Measurements from ENCODE around the gene SRSF7. TPM values are rescaled to one million over a fixed set of nuclear protein-coding genes. Genes with fewer than 3 reads are reported as not detected.
A peak's percentile ranks its signal among the peaks of the same experiment; 100 is the strongest.

The SRSF7 gene
- total and polyA plus RNA-seq, 9 of the 15 experiments (the other 6 are each of a cell fraction or from before 2014, with no cell fraction given), result 219 to 726 (median 375) TPM

DNA sequence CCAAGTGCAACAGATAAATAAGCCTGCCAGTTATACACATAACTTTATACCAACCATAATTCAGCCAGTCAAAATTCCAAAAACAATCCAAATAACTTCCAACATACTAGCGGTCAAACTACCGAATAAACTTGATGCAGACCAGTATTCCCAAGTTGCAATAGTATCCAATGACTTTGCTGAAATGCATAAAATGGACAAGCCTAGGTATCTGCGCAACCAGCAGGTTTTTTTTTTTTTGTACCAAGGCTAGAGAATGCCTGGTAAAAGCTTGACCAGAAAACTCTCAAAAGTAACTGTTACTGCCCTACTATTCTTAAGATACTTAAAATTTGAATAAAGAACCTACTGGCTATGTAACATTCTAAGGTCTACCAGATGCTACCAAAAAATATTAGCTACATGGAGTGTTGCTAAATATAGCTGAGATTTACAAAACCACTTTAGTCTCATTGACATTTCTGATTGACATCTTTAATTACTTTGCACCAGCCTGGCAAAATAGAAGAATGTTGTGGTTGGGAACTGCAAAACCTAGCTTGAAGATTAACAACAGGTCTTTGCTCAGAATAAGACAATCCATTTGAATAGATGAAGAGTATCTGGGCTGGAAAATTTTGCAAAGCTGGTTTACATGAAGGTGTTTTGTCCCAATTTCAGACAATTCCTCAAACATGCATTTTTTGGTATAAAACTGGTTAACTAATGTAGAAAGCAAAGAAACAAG lies 7.3 kb downstream of the SRSF7 start (continued):
- TF ChIP-seq KAT7 (CRISPR knock-in tag; IDR thresholded peaks at IDR 0.05; ENCODE audit: borderline replicate concordance) (peak; percentile 75; the same call in 1 of the 2 replicates), ARHGAP35 (IDR thresholded peaks at IDR 0.05; ENCODE audit: partially characterized antibody) (no peak), SIN3A (IDR thresholded peaks at IDR 0.05; ENCODE audit: borderline replicate concordance in 2 of 2, control insufficient read depth in 1 of 2, low read depth in 2 of 2, low read length in 2 of 2) (peak in 1 of 2 experiments; percentile 68; a peak in 1 of 4 replicates), MEIS2 (IDR thresholded peaks at IDR 0.05; ENCODE audit: partially characterized antibody) (peak; percentile 37), CXXC5 (CRISPR knock-in tag; IDR thresholded peaks at IDR 0.05) (no peak), POLR2A (conservative IDR thresholded peaks at IDR 0.05) (peak; percentile 50; the same call in 1 of the 2 replicates), HMG20A (CRISPR knock-in tag; conservative IDR thresholded peaks at IDR 0.05) (no peak), POLR2B (IDR thresholded peaks at IDR 0.05; ENCODE audit: low read depth, partially characterized antibody) (peak; percentile 50)
- TF ChIP-seq, protein P1, sequence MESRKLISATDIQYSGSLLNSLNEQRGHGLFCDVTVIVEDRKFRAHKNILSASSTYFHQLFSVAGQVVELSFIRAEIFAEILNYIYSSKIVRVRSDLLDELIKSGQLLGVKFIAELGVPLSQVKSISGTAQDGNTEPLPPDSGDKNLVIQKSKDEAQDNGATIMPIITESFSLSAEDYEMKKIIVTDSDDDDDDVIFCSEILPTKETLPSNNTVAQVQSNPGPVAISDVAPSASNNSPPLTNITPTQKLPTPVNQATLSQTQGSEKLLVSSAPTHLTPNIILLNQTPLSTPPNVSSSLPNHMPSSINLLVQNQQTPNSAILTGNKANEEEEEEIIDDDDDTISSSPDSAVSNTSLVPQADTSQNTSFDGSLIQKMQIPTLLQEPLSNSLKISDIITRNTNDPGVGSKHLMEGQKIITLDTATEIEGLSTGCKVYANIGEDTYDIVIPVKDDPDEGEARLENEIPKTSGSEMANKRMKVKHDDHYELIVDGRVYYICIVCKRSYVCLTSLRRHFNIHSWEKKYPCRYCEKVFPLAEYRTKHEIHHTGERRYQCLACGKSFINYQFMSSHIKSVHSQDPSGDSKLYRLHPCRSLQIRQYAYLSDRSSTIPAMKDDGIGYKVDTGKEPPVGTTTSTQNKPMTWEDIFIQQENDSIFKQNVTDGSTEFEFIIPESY (CRISPR knock-in tag; IDR thresholded peaks at IDR 0.05), result 0 out of 2 replicates have a peak, but pooled peaks have one; percentile 26

Measured in K562 (cell line).